Liver (tissue), 3 donors: ENCODE measurements around the gene HSD17B12.

ENCODE experiments used
- CTCF ChIP-seq: fragments of 150-350 bp; IDR thresholded peaks from 2 replicates; pipeline ENCODE4 v1.5.1; 2017; ENCODE audit warnings: improper control_type of control experiment, low read depth, low read length; ENCODE audit not compliant: missing input control
- SP1 ChIP-seq: IDR thresholded peaks from 2 replicates; pipeline ENCODE4 v1.6.1; 2018; ENCODE audit warnings: antibody characterized with exemption, mild to moderate bottlenecking
- YY1 ChIP-seq: IDR thresholded peaks from 2 replicates; pipeline ENCODE4 v1.6.1; 2016; ENCODE audit warnings: antibody characterized with exemption, mild to moderate bottlenecking
- TF ChIP-seq, protein P1 (sequence below): IDR thresholded peaks from 2 replicates; pipeline ENCODE4 v1.6.1; 2016; ENCODE audit warnings: antibody characterized with exemption
- donor health status: healthy.
- donor health status: healthy.

- TF ChIP-seq SP1, result no peak
- TF ChIP-seq, protein P1, sequence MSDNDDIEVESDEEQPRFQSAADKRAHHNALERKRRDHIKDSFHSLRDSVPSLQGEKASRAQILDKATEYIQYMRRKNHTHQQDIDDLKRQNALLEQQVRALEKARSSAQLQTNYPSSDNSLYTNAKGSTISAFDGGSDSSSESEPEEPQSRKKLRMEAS, result no peak
- no peak for TF ChIP-seq CTCF
- TF ChIP-seq YY1, result no peak
Measured at GRCh38 chr11:43756575-43756974, 76.0 kb downstream of the HSD17B12 start.
